ENCODE results near the gene PIN4.
"Not testable (repeated sequence)": the region's sequence is repeated elsewhere in the genome, so short reads cannot be mapped to it uniquely, and the experiment has no call there.

Gene PIN4

DNA sequence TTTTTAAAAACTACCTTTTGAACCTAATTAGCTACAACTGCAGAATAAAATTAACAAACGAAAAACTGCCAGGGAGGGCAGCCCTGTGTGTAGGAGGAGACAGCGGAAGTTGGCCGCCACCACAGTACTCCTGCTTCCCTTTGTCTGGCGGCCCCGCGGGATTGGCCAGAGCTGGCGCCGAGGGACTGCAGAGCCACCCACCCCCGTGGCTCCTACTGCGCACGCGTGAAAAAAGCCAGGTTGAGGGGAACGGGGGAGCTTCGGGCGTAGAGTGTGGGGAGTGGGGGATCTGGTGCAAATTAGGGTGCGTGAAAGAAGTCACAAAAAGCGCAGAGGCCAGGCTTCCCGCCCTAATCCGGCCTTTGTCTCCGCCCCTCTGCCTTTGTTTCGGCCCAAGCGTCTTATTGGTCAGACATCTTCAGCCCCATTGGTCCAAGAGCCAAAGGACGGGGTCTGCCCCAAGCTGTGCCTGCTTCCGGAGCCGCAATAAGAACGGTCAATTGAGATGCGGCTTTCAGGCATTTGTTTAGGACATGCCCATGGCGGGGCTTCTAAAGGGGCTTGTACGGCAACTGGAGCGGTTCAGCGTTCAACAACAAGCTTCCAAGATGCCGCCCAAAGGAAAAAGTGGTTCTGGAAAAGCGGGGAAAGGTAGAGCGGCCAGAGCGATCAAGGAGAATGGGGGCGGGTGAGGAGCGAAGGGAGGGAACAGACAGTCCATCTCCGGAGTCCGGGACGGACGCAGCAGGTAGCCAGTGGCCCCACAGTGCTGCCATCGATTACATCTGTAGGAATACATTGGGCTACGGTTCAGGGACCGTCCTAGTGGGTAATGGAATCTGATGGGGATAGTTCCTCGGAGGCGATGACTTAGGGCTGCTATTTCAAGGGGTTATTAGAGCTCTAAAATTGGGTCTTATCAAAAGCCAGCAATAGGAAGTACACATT, at the start of gene PIN4:
Gene PIN4 (plus strand): TSS at position 580 of the 948 bp plus-strand sequence. CDS start 29 bp downstream, at position 609.
- no peak for FAIRE-seq

DNA sequence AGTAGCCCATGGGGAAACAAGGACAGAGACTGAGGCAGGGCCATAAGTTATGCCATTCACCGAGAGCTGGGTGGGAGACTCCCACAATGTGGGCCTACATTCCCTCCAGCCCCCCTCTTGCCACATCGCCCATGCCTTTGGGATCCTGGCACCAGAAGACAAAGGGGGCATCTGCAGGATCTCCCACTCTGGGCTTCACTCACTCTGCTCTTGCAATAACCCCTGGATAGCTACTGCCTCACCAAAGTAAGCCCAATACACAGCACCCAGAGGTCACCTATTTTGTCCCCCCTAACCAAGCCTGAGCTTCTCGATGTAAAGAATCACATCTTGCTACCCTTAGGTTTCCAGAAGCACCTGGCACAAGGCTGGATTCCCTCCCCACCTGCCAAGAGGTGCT, 49.1 kb upstream of the PIN4 start:
- FAIRE-seq = no peak

More for the DNA sequence above, at the start of gene PIN4:
- peak; percentile 89 for DNase-seq (ENCODE audit: low spot score)

DNA sequence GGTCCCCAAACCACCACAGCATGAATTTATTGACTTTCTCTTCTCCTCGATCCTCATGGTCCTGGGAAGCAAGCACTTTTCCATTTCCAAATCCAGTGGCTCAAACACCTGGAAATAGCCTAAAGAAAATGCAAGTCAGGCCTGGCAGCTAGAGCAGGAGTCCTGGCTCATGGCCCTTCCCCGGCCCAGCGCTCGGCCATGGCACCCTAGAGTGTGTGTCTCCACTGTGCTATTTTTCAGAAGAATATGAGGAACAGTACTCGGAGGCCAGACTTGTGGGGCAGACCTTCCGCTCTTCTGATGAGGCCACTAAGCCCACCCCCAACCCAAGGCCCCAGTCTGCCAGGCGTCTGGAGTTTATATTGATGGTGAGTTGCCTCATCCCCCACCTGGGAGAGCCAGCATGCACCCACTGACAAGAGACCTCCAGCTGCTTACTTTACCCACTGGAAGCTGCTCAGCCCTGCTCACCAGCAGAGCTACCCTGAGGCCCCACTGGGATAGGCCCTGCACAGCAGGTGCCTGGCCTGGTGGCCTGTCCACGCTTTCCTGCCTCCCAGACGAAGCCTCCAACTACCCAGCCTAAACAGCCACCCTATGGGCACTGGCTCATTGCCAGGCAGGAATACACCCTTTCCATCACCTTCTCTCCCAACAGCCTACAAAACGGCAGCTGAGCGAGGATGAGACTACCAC, 47.6 kb upstream of the PIN4 start:
- FAIRE-seq (no peak), DNase-seq (ENCODE audit: low spot score) (no peak)

More for the DNA sequence above, 49.1 kb upstream of the PIN4 start:
- no peak for DNase-seq (ENCODE audit: low spot score)

DNA sequence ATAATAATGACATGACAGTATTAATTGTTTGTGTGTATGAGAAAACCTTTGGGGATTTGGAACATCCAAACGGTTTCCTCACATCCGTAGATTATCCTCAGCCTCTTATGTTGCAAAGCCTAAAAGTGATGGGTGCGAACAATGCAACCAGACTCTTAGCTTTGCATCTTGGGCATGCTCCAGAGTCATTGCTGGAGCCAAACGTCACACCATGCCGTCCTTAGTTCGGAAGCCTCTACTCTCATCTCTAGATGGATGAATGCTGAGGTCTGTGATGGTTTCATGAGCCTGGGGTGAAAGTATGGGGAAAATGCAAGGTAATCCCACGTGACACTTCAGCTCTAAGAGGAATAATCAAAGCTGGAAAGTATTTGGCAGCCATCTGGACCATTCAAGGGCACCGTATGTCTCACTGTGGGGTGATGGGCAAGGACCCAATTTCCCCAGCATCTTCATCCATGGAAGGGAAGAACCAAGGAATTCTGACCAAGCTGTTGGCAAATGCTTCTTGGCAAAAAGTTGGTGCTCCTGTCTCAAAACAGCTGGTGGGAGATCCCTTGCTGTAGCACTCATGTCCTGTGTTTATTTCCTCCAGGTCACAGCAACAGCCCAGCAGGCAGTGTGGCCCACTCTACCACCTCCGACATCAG, 43.6 kb upstream of the PIN4 start:
- DNase-seq (ENCODE audit: low spot score) (no peak), FAIRE-seq (no peak)

DNA sequence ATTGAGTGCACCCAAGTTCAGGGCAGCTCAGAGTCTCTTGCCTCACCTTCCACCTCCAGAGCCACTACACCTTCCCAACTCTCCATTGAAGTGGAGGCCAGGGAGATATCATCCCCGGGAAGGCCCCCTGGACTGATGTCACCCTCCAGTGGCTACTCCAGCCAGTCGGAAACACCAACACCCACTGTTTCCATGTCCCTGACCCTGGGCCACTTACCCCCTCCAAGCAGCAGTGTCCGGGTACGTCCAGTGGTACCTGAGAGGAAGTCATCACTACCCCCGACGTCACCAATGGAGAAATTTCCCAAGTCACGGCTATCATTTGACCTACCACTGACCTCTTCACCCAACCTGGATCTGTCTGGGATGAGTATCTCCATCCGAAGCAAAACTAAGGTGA, 42.0 kb upstream of the PIN4 start:
- DNase-seq (ENCODE audit: low spot score) (no peak), FAIRE-seq (no peak)

DNA sequence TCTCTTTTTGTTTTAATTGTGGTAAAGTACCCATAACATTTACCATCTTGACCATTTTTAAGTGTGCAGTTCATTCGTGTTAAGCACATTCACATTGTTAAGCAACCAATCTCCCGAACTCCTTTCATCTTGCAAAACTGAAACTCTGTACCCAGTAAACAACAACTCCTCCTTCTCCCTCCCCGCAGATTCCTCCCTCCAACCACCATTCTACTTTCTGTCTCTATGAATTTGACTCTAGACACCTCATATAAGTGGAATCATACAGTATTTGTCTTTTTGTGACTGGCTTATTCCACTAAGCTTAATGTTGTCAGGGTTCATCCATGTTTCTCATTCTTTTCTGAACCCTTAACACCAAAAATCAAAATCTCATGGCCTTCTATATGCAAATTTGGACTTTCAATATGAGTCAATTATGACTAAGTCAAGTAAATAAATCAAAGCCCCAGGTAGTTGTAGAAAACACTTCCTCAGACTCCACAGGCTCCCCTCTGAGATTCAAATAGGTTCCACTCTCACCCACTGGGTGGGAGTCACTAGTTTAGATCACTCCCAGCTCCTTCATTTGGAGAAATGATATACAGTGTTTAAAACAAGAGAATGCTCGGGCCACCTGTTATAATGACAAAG, 40.1 kb upstream of the PIN4 start:
- FAIRE-seq (no peak), DNase-seq (ENCODE audit: low spot score) (no peak)

DNA sequence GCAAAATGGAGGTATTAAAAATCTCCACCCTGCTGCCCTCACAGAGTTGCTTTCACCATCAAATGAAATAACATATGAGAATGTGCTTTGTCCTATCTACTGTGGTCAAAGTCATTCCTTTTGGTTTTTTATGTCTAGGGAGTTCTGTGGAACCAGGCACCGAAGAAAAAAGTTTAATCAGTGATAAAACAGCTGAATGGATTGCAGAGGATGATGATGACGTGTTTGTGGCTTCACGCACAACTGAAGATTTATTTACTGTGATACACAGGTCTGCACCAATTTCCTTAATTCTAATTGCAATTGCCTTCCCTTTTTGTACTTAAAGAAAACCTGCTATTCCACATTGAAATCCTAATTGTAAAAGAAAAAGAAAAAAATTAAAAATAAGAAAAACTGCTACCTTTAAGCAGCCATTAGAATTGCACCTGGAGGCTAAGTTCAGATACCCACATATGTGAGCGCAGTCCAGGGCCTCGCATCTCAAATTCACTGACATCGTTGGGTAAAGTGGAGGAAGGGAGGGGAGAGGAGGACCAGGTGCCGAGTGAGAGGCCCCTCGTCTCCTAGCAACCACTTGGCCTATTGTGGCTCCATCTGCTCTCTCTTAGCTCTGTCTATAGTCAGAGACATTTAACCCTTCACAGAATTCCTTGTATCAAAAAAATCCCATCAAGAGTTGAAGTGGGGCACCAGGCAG, 39.3 kb upstream of the PIN4 start:
- DNase-seq (ENCODE audit: low spot score) (no peak), FAIRE-seq (no peak)

DNA sequence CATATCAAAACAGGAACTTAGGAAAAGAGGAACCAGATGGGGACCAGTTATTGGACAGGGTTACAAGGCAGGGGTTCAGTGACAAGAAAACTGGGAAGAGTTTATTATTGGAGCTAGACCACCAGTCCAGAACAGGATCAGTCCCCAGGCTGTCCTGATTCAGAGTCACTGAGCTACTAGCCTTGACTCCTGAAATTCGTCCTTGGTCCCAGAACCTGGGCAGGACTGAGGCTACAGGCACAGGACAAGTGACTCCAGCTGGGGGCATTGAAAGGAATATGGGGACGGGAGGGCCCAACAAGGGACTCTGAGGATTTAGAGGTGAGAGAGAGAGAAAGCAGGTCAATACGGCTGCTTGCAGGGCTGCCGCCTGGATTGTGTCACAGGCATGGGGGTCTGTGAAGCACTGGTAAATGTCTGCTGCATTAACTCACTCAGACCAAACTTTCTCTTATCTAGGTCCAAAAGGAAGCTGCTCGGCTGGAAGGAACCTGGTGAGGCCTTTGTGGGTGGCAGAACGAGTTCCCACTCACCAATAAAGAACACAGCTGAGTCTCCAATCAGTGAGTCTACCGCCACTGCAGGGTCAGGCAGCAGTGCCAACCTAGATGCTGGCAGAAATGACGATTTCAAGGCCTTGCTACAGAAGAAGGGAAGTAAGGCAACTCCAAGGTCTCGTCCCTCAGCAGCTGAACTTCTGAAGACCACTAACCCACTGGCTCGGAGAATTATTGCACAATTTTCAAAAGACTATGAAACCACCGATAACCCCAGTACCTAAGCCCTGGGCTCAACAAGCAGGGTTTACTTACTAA, 38.6 kb upstream of the PIN4 start:
- DNase-seq (ENCODE audit: low spot score) = no peak
- no peak for FAIRE-seq

DNA sequence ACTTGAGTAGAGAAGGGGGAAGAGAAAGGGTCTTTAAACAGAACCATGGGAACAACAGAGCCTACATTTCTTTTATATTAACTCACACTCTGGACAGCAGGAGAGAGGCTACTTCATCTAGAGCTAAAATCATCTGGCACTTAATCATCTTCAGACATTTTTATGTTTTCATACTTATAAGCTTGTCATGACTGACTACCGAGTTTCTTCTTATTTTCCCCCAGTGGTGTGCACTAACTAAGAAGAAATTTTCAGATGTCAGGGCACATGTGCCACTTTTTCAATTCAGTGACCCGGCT, 38.0 kb upstream of the PIN4 start:
- FAIRE-seq (no peak), DNase-seq (ENCODE audit: low spot score) (no peak)

DNA sequence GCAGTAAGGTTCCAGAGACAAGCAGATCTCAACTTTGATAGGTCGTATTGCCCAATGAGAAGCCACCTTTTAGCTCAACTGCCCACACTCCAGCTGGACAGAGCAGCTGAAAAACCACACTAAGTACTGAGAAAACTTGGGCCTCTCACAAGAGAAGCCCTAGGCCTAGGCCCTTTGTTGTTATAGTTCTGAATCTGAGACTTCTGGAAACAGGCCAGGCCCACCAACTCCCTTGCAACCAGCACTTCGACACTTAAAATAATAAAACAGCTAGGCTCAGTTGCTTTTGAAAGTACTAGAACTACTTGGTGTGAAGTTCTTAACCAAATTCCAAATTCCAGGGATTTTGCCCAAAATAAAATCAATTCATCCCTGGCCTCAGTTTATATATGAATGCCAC, 36.4 kb upstream of the PIN4 start:
- no peak for FAIRE-seq
- no peak for DNase-seq (ENCODE audit: low spot score)

DNA sequence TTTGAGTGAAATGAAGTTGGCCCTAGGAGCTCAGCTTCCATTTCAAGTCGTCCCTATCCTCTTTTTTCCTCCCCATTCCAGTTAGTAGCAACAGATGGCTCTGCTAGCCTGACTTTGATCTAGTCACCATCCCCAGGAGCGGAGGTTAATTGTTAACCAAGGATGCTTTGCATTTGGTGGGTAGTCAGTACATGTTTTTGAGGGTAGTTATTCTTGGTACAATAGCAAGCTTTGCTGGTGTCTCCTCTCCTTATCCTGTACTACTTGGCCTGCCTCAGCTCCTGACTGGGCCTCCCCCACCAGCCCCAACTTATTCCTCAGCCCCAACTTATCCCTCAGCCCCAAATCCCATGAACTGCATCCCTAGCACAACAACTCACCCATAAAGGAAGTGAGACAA, 35.0 kb upstream of the PIN4 start:
- FAIRE-seq (no peak), DNase-seq (ENCODE audit: low spot score) (no peak)

DNA sequence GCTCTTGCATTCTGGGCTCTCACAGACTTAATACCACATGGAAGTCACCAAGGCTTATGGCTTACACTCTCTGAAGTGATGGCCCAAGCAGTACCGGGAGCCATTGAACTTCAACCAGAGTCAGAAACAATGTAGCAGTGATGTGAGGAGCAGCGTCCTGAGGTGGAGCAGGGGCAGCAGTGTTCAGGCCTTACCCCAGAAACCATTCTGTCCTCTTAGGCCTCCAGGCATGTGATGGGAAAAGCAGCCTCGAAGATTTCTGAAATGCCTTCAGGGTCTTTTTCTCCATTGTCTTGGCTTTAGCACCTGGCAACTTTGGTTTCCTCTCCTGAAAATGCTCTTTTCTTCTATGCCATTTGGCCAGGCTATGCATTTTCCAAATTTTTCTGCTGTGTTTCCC, 22.8 kb upstream of the PIN4 start:
- no peak for FAIRE-seq
- DNase-seq (ENCODE audit: low spot score) = no peak

DNA sequence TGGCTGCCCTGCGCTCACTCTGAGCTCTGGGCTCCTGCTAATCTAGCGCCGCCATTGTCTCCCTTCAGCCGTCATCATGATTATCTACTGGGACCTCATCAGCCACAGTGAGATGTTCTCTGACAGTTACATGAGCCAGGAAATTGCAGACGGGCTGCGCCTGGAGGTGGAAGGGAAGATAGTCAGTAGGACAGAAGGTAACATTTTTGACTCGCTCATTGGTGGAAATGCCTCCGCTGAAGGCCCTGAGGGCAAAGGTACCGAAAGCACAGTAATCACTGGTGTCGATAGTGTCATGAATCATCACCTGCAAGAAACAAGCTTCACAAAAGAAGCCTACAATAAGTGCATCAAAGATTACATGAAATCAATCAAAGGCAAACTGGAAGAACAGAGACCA, 21.8 kb upstream of the PIN4 start:
- DNase-seq (ENCODE audit: low spot score) = no peak
- FAIRE-seq = no peak

DNA sequence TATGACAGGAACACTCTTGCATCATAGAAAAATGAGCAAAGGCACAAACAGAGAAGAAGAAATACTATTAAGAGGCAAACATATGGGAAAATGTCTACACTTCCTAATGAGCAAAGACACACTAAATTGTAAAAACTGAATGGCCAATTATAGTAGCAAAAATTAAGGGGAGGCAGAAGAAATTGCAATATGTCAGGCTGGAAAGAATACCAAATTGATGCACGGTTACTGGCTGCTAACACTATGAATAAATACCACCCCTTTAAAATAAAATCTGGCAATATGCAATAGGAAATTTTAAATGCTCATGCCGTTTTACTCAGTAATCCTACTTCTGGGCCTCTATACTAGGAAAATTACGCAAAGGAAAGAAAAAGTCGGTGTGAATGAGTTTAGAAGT, 16.0 kb upstream of the PIN4 start:
- no peak for DNase-seq (ENCODE audit: low spot score)
- FAIRE-seq = no peak

DNA sequence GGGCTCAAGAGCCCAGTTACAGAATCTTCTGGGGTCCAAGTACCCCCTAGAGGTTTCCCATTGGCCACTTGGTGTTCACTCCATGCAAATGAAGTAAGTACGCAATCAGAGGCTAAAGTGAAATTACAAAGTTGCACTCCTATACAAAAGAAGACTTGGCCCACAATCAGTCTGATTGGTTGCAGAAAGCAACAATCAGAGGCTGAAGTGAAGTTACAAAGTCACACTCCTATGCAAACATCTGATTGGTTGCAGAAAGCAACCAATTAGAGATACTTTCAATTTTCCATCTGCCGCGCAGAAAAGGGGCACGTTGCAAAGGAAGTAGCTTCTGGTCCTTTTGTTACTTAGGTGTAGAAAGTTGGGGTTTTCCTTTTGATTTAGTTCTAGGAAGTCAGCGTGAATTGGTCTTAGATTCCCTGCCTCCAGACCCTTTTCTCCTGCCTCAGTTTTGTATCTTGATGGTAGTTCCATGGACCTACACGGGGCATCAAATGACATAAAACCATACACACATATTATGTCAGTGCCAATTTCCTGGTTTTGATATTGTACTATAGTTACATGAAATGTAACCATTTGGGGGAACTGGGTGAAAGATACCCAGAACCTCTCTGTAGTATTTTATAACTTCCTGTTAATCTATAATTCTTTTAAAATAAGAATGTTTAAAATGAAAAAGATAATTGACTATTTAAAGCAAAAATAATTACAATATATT, 12.4 kb upstream of the PIN4 start:
- FAIRE-seq = no peak
- DNase-seq (ENCODE audit: low spot score) = no peak

DNA sequence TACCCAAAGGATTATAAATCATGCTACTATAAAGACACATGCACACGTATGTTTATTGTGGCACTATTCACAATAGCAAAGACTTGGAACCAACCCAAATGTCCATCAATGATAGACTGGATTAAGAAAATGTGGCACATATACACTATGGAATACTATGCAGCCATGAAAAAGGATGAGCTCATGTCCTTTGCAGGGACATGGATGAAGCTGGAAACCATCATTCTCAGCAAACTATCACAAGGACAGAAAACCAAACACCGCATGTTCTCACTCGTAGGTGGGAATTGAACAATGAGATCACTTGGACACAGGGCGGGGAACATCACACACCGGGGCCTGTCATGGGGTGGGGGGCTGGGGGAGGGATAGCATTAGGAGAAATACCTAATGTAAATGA, 5.3 kb upstream of the PIN4 start:
- FAIRE-seq; DNase-seq (ENCODE audit: low spot score): not testable (repeated sequence)

DNA sequence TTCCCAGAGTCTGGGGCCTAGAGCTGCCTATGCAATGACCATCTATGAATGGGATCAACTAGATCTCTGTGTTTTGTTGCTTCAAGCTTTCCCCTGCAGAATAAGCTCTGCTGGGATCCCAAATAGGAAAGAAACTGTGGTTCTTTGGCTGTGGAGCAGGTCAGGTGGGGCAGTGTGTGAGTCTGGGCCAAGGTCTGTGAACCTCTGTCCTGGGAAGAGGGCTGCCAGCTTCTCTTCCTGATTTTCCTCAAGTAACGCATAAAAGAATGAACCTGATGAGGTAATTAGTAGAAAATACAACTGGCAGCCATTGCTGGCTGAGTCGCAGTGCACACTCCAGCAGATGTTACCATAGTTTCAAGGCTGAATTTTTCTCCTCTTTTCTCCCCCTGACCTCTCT, 4.6 kb upstream of the PIN4 start:
- no peak for FAIRE-seq
- no peak for DNase-seq (ENCODE audit: low spot score)

DNA sequence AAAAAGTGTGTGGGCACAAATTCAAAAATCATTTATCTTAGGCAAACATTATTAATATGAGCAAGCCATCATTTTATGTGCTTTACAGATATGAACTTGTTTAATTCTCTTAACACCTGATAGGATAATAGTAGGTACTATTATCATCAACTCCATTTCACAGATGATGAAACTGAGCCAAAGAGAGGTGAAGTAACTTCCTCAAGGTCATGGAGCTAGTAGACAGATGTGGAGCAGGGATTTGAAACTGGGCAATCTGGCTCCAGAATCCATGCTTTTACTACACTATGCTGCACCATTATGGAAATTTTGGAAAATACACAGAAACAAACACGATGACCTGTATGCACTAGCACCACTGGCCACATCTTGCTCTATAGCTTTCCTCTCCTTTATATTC, 1.0 kb upstream of the PIN4 start:
- DNase-seq (ENCODE audit: low spot score) = no peak
- FAIRE-seq = no peak

DNA sequence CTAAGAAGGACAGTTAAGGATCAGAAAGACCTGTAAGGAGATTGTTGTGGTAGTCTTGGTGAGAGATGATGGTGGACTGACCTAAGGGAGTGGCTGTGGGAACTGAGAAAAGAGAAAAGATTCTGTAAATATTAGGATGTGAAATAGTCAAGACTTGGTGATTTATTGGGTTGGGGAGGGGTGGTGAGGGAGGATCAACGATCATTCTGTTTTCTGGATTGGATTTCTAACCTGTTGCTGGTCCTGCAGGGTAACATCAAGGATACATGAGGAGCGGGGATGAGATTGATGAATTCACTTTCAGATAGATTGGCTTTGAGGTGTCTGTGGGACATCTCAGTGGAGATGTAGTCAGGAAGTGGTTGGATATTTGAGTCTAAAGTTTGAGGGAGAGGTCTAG, 1.4 kb downstream of the PIN4 start:
- FAIRE-seq (no peak), DNase-seq (ENCODE audit: low spot score) (no peak)

Measured in urothelium cell line (cell line).